ENCODE data around the gene ALLC.

The ALLC gene

GRCh38 chr2:3718679-3719078 is 60.7 kb downstream of the ALLC start:
- no peak for DNase-seq (ENCODE audit: low read depth in 2 of 2)

GRCh38 chr2:3725002-3725401 is 67.0 kb downstream of the ALLC start:
- no peak for DNase-seq (ENCODE audit: low read depth in 2 of 2)

DNA sequence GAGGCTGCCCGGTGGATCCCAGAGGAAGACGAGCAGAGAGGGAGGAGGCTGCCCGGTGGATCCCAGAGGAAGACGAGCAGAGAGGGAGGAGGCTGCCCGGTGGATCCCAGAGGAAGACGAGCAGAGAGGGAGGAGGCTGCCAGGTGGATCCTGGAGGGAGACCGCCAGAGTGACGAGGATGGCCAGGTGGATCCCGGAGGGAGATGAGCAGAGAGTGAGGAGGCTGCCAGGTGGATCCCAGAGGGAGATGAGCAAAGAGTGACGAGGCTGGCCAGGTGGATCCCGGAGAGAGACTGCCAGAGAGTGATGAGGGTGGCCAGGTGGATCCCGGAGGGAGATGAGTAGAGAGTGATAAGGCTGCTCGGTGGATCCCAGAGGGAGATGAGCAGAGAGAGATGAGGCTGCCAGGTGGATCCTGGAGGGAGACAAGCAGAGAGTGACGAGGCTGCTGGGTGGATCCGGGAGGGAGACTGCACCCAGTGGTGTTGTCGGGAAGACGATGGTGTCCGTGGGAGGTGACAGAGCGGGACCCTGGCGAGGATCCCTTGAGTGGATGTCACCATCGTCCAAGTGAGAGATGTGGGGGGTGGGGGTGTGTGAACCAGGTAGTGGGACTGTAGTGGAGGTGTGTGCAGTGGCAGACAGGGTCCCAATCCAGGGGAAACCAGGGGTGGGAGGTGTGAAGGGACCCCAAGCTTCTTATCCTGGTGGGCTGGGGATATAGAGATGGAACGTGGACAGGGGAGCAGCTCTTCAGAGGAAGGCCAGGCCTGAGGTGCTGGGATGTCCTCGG is 67.7 kb downstream of the ALLC start:
- DNase-seq (ENCODE audit: low read depth in 2 of 2), result no peak

DNA sequence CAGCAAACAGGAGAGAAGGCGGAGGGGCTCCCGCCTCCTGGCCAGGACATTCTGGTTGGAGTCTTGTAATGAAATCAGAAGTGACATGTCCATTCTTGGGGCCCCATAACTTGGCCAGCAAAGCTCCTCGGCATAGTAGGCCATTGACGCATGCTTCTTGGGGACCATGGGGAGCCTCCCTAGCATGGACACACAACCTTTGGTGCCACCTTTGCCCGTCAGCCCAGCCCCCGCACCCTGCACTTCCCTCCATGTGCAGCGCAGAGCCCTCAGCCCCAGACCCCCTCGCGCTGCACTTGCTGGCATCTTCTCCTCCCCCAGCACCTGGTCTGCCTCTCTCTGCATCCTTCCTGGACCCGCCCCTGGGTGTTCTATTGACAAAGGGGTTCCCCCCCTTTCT is 68.5 kb downstream of the ALLC start:
- no peak for DNase-seq (ENCODE audit: low read depth in 2 of 2)

DNA sequence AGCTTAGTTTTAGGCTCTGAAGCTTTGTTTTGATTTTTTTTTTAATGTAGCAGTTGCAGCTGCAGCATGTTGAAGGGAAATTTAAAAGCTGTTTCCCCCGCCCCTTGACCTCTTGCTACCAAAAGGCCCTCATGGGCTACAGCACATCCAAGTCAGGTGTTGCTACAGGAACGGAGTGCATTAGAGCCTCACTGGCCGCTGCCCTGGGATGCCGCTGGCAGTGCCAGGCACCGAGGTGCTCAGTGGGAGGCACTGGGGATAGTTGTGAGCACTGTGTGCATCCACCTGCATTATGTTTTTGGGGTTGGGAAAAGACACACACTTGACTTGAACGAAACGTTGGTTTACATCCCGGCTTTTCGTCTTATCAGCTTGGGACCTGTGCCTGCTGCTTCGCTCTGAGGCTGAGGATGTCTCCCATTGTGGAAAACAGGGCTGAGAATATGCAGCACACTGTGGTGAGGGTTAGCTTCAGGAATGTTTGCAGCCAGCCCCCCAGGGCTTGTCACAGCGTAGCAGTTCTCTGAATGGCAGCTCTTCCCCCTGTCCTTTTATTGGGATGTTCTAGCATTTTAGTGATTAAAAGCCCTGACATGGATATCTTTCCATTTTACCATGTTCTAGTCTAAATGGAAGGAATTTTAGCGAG is 69.5 kb downstream of the ALLC start:
- DNase-seq (ENCODE audit: low read depth in 2 of 2), result no peak

GRCh38 chr2:3728104-3729054 is 70.4 kb downstream of the ALLC start:
- DNase-seq (ENCODE audit: low read depth in 2 of 2), result peak in 1 of 2 experiments; percentile 21

DNA sequence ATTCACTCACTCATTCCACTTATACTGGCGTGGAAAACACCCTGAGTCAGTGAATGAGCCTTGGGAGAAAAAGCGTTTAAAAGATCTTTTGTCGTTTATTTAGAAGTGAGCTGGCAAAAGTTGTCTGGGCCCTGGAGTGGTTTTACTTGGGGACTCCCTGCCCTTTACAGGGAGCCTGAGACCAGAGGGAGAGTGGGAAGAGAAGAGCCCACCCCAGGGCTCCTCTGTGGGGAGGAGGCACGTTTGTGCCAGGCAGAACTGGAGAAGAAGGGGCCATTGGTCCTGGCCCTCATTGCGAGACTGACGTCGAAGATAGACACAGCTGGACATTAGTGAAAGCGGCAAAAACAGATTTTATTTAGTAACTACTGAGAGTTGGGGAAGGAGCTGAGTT is 71.1 kb downstream of the ALLC start:
- DNase-seq (ENCODE audit: low read depth in 2 of 2), result no peak

DNA sequence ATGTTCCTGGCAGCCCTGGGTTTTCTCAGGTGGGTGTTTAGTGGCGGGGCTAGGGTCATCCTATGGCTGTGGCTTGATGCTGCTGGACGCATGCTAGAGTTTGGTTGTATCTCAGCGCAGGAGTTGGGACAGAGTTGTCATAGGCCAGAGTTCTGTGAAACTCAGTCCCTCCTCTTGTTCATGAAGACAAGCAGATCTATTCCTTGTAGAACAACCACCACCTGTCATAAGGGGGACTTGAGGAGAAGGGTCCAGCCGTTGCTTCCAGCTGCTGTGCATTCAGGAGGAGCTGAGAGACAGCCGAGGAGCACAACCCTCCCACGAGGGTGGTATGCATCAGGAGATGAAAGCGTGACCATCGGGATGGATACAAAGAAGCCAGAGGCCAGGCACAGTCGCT is 71.8 kb downstream of the ALLC start:
- no peak for DNase-seq (ENCODE audit: low read depth in 2 of 2)

- peak in 1 of 2 experiments; percentile 1 for DNase-seq (ENCODE audit: low read depth in 2 of 2)
Observed at GRCh38 chr2:3730646-3731045, 72.6 kb downstream of the ALLC start.

GRCh38 chr2:3731829-3732228 is 73.8 kb downstream of the ALLC start:
- no peak for DNase-seq (ENCODE audit: low read depth in 2 of 2)

DNA sequence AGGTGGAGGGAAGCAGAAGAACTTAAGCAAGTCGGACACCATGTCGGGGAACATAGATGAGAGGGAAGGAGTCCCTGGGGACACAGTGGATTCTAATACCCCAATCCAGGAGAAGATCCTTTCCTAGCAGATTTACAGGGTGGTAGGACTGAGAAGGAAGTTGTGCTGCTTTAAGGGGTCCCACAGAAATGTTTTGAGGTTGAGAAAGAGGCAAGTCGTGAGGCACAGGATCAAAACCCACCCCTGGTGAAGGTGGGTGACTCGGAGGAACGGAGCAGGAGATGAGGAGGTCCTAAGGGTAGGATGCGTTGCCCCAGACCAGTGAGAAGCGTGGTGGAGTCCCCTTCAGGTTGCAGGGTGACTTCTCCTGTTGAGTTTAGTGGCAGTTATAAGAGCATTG is 78.1 kb downstream of the ALLC start:
- DNase-seq (ENCODE audit: low read depth in 2 of 2), result no peak

DNA sequence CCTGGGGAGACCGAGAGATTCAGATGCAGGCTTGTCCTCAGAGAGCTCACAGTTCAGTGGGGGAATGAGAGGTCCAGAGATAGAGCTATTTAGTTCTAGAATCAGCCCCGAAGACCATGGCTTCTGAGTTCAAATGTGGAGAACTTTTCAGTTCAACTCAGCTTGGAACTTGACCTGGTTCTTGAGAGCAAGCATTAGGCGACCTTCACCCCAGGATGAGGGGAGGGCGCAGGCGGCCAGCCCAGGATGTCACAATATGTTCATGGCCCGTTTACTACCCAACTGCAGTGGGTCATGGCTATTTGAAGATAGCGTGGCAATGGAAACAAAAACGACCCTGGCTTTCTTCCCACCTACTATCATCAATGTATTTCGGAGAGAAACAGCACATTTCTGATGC is 79.1 kb downstream of the ALLC start:
- DNase-seq (ENCODE audit: low read depth in 2 of 2), result no peak

DNA sequence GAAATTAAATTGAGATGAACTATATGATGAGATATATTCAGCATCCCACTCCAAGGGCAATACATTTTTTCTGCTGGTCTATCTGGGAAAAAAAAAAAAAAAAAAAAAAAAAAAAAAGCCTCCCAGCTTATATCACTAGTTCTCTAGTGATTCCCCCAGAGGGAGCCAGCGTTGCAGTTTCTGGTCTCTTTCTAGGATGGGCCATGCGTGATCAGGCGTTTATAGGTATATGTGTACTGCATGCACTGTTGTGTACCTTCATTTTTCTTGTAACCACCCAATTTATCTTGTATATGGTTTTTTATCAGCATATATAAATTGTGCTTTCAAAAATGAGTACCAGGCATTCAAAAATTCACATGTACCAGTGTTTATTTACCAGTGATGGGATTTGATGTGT is 80.5 kb downstream of the ALLC start:
- peak in 1 of 2 experiments; percentile 16 for DNase-seq (ENCODE audit: low read depth in 2 of 2)

- DNase-seq (ENCODE audit: low read depth in 2 of 2), result no peak
Observed at GRCh38 chr2:3739313-3739712, 81.3 kb downstream of the ALLC start.

DNA sequence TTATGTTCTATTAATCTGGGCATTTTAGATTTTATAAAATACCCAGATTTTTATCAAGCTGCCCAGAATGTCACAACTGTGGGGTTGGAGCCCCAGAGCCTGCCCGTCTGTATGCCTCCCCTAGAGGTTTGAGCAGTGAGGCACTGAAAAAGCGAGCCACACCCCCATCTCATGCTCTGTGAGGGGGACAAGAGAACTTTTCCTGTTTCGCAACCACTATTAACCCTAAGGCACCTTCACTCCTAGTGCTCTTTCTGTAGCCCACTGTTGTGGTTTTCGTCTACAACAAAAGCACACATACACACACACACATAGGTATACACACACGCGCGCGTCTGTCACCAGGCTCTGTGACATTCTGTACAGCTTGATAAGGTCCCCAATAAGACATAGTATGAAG is 83.4 kb downstream of the ALLC start:
- DNase-seq (ENCODE audit: low read depth in 2 of 2), result no peak

GRCh38 chr2:3741867-3742602 is 84.0 kb downstream of the ALLC start:
- DNase-seq (ENCODE audit: low read depth in 2 of 2), result no peak

DNA sequence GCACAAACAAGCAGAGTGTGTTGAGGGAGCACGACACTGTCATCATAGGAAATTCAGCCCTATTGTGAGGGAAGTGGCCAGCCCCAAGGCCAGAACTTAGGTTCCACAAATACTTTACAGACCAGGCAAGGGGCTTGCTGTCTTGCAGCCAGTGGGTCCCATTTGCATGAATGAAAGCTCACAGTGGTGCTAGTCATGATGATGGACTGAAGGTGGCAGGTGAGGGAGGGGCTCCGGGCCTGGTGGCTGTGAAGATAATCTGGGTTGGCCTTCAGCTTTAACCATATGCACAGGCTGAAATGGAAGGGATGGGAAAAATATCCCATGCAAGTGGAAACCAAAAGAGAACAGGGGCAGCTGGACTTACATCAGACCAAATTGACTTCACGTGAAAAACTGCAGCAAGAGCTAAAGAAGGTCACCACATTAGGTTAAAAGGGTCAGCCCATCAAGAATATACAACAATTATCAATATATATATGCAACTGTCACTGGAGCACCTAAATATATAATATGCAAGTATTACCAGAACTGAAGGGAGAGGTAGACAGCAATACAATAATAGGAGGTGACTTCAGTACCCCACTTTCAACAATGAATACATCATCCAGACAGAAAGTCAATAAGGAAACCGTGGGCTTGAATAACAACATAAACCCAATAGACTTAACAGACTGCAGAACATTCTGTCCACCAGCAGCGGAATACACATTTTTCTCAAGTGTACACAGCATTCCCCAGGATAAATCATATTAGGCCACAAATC is 84.9 kb downstream of the ALLC start:
- DNase-seq (ENCODE audit: low read depth in 2 of 2), result no peak

GRCh38 chr2:3743951-3744555 is 86.1 kb downstream of the ALLC start:
- no peak for DNase-seq (ENCODE audit: low read depth in 2 of 2)

DNA sequence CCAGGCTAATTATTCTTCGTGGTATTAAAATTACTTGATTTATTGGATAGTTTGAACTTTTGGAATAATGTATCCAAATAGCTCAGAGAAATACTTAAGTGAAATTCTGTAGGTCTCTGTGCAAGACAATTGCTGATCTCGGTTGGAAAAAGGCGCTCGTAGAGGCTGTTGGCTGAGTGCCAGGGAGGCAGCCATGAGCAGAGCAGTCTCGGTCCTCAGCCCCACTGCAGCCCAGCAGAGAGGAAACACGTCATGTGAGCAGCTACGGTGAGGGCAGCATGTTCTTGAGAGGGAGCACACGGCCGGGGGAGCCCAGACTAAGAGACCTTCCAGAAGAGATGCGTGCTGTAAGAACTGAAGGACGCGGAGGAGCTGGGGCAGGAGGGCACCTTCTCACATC is 87.9 kb downstream of the ALLC start:
- no peak for DNase-seq (ENCODE audit: low read depth in 2 of 2)

DNA sequence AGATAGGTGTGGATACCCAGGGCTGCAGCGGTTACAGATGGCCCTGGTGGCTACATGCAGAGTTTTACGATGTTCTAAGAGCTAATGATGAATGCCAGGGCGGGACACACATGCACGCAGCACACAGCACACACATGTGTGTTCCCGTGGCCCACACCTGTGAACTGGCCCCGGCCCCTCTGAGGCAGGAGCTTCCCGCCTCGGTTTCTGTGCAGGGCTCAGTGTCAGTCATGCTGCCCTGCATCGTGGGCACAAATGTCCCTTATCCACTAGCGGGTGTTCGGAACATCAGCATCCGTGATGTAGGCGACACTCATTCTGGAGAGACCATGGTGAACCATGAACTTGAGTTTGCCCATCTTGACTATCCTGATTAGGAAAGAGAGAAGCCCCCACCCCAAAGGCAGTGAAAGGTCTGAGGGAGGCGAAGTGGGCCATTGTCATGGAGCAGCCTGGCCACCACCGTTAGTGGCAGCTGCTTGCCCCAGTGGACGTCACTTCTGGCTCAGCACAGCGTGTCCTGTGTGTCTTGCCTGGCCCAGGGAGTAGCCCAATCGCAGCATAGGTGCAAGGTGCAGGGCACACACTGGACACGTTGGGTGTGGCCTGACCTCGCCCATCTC is 89.1 kb downstream of the ALLC start:
- DNase-seq (ENCODE audit: low read depth in 2 of 2), result no peak
